Activated naive CD4-positive, alpha-beta T cell treated with anti-CD3 and anti-CD28 coated beads for 36 hours (primary cell): ENCODE measurements around the gene KCNJ18. TPM values are rescaled to one million over a fixed set of nuclear protein-coding genes. Genes with fewer than 3 reads are reported as not detected.
"Not testable (repeated sequence)": the region's sequence is repeated elsewhere in the genome, so short reads cannot be mapped to it uniquely, and the experiment has no call there.

ENCODE experiments used
- CTCF ChIA-PET: fragments of 350-600 bp; sonication (Branson Sonifier 250); formaldehyde crosslinking; loops from one replicate; lab custom pipeline; 2021; ENCODE audit warnings: antibody characterized with exemption; lab: Charles Lee
- DNase-seq: peaks from one replicate; pipeline ENCODE4 v3.0.0-alpha.2; 2020
- H3K27ac Mint-ChIP-seq: one replicate; pipeline ENCODE4 v1.8.0; 2021; ENCODE audit warnings: mild to moderate bottlenecking, mixed read lengths
- H3K27me3 Mint-ChIP-seq: one replicate; pipeline ENCODE4 v1.8.0; 2021; ENCODE audit warnings: low read depth, mixed read lengths
- H3K36me3 Mint-ChIP-seq: one replicate; pipeline ENCODE4 v1.8.0; 2021; ENCODE audit warnings: low read depth, mixed read lengths
- H3K4me1 Mint-ChIP-seq: one replicate; pipeline ENCODE4 v1.8.0; 2021; ENCODE audit warnings: low read depth, mixed read lengths
- H3K4me3 Mint-ChIP-seq: one replicate; pipeline ENCODE4 v1.8.0; 2021; ENCODE audit warnings: mild to moderate bottlenecking, moderate library complexity, mixed read lengths
- H3K9me3 Mint-ChIP-seq: one replicate; pipeline ENCODE4 v1.8.0; 2021; ENCODE audit warnings: mixed read lengths
- intact Hi-C: fragments of 100-400 bp; cut with micrococcal nuclease; formaldehyde crosslinking; loops from one replicate; pipeline ENCODE4 v1.15.1; 2023
- total RNA-seq, 2 experiments: library from RNA; stranded (reverse); gene quantifications; one replicate each; pipeline ENCODE4 v1.2.3, GENCODE V29; 2021

Gene KCNJ18
- total RNA-seq, 2 experiments from 2014 or later = not detected

GRCh38 chr17:21693937-21694336 lies 1.6 kb downstream of the KCNJ18 start:
- H3K9me3 Mint-ChIP-seq, H3K27ac Mint-ChIP-seq, H3K27me3 Mint-ChIP-seq, H3K36me3 Mint-ChIP-seq, H3K4me1 Mint-ChIP-seq, DNase-seq, intact Hi-C loops, H3K4me3 Mint-ChIP-seq, CTCF ChIA-PET: not testable (repeated sequence)

- H3K27ac Mint-ChIP-seq, H3K4me1 Mint-ChIP-seq, DNase-seq, H3K9me3 Mint-ChIP-seq, H3K36me3 Mint-ChIP-seq, CTCF ChIA-PET, intact Hi-C loops, H3K4me3 Mint-ChIP-seq, H3K27me3 Mint-ChIP-seq: not testable (repeated sequence)
These were observed 3.9 kb downstream of the KCNJ18 start for GRCh38 chr17:21696227-21696626.

GRCh38 chr17:21696842-21697507 lies 4.7 kb downstream of the KCNJ18 start:
- H3K27me3 Mint-ChIP-seq, intact Hi-C loops, H3K9me3 Mint-ChIP-seq, DNase-seq, CTCF ChIA-PET, H3K4me3 Mint-ChIP-seq, H3K36me3 Mint-ChIP-seq, H3K27ac Mint-ChIP-seq, H3K4me1 Mint-ChIP-seq: not testable (repeated sequence)

- intact Hi-C loops, H3K27me3 Mint-ChIP-seq, H3K4me1 Mint-ChIP-seq, DNase-seq, H3K4me3 Mint-ChIP-seq, CTCF ChIA-PET, H3K27ac Mint-ChIP-seq, H3K9me3 Mint-ChIP-seq, H3K36me3 Mint-ChIP-seq: not testable (repeated sequence)
These were observed 5.2 kb downstream of the KCNJ18 start for GRCh38 chr17:21697508-21697860.

GRCh38 chr17:21698437-21699075 lies 6.2 kb downstream of the KCNJ18 start:
- H3K27ac Mint-ChIP-seq, H3K4me3 Mint-ChIP-seq, H3K4me1 Mint-ChIP-seq, DNase-seq, H3K36me3 Mint-ChIP-seq, H3K9me3 Mint-ChIP-seq, CTCF ChIA-PET, intact Hi-C loops, H3K27me3 Mint-ChIP-seq: not testable (repeated sequence)

GRCh38 chr17:21699124-21699523 lies 6.8 kb downstream of the KCNJ18 start:
- DNase-seq, intact Hi-C loops, H3K4me3 Mint-ChIP-seq, H3K27me3 Mint-ChIP-seq, H3K27ac Mint-ChIP-seq, H3K9me3 Mint-ChIP-seq, H3K36me3 Mint-ChIP-seq, CTCF ChIA-PET, H3K4me1 Mint-ChIP-seq: not testable (repeated sequence)

- H3K4me1 Mint-ChIP-seq, CTCF ChIA-PET, H3K27ac Mint-ChIP-seq, H3K4me3 Mint-ChIP-seq, H3K27me3 Mint-ChIP-seq, H3K36me3 Mint-ChIP-seq, DNase-seq, H3K9me3 Mint-ChIP-seq: not testable (repeated sequence)
- intact Hi-C loops = loop anchor here (10.0 kb wide), 1 partner anchor 275 kb away; no protein-coding TSS in a partner anchor
These were observed 7.4 kb downstream of the KCNJ18 start for GRCh38 chr17:21699573-21700236.

GRCh38 chr17:21701090-21701489 lies 8.8 kb downstream of the KCNJ18 start:
- intact Hi-C loops = loop anchor here (10.0 kb wide), 1 partner anchor 276 kb away; no protein-coding TSS in a partner anchor
- H3K27ac Mint-ChIP-seq, H3K27me3 Mint-ChIP-seq, DNase-seq, CTCF ChIA-PET, H3K4me1 Mint-ChIP-seq, H3K36me3 Mint-ChIP-seq, H3K4me3 Mint-ChIP-seq, H3K9me3 Mint-ChIP-seq: not testable (repeated sequence)

- intact Hi-C loops = loop anchor here (10.0 kb wide), 1 partner anchor 277 kb away; no protein-coding TSS in a partner anchor
These were observed 9.7 kb downstream of the KCNJ18 start for GRCh38 chr17:21702029-21702428.

GRCh38 chr17:21702521-21702920 lies 10.2 kb downstream of the KCNJ18 start:
- H3K9me3 Mint-ChIP-seq, H3K4me1 Mint-ChIP-seq, CTCF ChIA-PET, H3K36me3 Mint-ChIP-seq, H3K4me3 Mint-ChIP-seq, DNase-seq, H3K27me3 Mint-ChIP-seq, H3K27ac Mint-ChIP-seq: not testable (repeated sequence)
- intact Hi-C loops = loop anchor here (10.0 kb wide), 1 partner anchor 278 kb away; no protein-coding TSS in a partner anchor

More at GRCh38 chr17:21702029-21702428, 9.7 kb downstream of the KCNJ18 start:
- CTCF ChIA-PET, H3K27ac Mint-ChIP-seq, H3K9me3 Mint-ChIP-seq, H3K27me3 Mint-ChIP-seq, DNase-seq, H3K36me3 Mint-ChIP-seq, H3K4me1 Mint-ChIP-seq, H3K4me3 Mint-ChIP-seq: not testable (repeated sequence)

GRCh38 chr17:21702940-21703640 lies 10.8 kb downstream of the KCNJ18 start:
- H3K4me3 Mint-ChIP-seq, H3K9me3 Mint-ChIP-seq: not testable (repeated sequence)

More at GRCh38 chr17:21702940-21703640, 10.8 kb downstream of the KCNJ18 start:
- H3K4me1 Mint-ChIP-seq, H3K27me3 Mint-ChIP-seq, CTCF ChIA-PET, H3K36me3 Mint-ChIP-seq, DNase-seq, H3K27ac Mint-ChIP-seq: not testable (repeated sequence)
- intact Hi-C loops = loop anchor here (10.0 kb wide), 1 partner anchor 278 kb away; no protein-coding TSS in a partner anchor
